Naive thymus-derived CD4-positive, alpha-beta T cell (primary cell): ENCODE measurements around the gene LIMS4. TPM values are rescaled to one million over a fixed set of nuclear protein-coding genes. Genes with fewer than 3 reads are reported as not detected.
"Not testable (repeated sequence)": the region's sequence is repeated elsewhere in the genome, so short reads cannot be mapped to it uniquely, and the experiment has no call there.

ENCODE experiments used
- ATAC-seq: fragments of 150-1000 bp; cut with Tn5 transposase; 2 replicates; pipeline ENCODE4 v1.10.0; 2021; ENCODE audit warnings: mild to moderate bottlenecking, moderate library complexity
- CTCF ChIA-PET: fragments of 350-600 bp; sonication (Branson Sonifier 250); formaldehyde crosslinking; loops from one replicate; lab custom pipeline; 2021; ENCODE audit warnings: antibody characterized with exemption; lab: Charles Lee
- POLR2A ChIA-PET: fragments of 350-600 bp; sonication (Branson Sonifier 250); formaldehyde crosslinking; loops from one replicate; lab custom pipeline; 2021; ENCODE audit warnings: antibody characterized with exemption, inconsistent platforms; lab: Charles Lee
- DNase-seq, 9 donors: peaks; one replicate each; pipeline versions ENCODE4 v3.0.0 to v3.0.0-alpha.2; 2020 to 2022; ENCODE audit warnings: mixed read lengths in 1 of 9
- H3K27ac ChIP-seq: one replicate; pipeline ENCODE4 v1.7.0; 2013; ENCODE audit warnings: mild to moderate bottlenecking, low read depth, low read length, moderate library complexity
- H3K27me3 ChIP-seq, 2 donors: one replicate each; pipeline ENCODE4 v1.7.0; 2013; ENCODE audit warnings: low read length in 2 of 2, mild to moderate bottlenecking in 2 of 2, moderate library complexity in 2 of 2; ENCODE audit not compliant: control insufficient read depth in 2 of 2, insufficient read depth in 2 of 2
- H3K36me3 ChIP-seq, 3 experiments: 1 replicate in 2 of 3; 2 replicates in 1 of 3; pipeline ENCODE4 v1.7.0; 2013; ENCODE audit warnings: low read length in 3 of 3, mild to moderate bottlenecking in 3 of 3, moderate library complexity in 1 of 3; ENCODE audit not compliant: insufficient read depth in 3 of 3, control insufficient read depth in 2 of 3
- H3K4me1 ChIP-seq, 2 donors: one replicate each; pipeline ENCODE4 v1.7.0; 2013; ENCODE audit warnings: low read length in 2 of 2, mild to moderate bottlenecking in 2 of 2, moderate library complexity in 1 of 2; ENCODE audit not compliant: control insufficient read depth in 2 of 2, insufficient read depth in 2 of 2
- H3K4me3 ChIP-seq: 2 replicates; pipeline ENCODE4 v1.7.0; 2013; ENCODE audit warnings: mild to moderate bottlenecking, low read length
- H3K9me3 ChIP-seq, 3 experiments: 1 replicate in 2 of 3; 2 replicates in 1 of 3; pipeline ENCODE4 v1.7.0; 2013; ENCODE audit warnings: low read length in 3 of 3; ENCODE audit not compliant: control insufficient read depth in 2 of 3
- H3K27ac Mint-ChIP-seq, 9 donors: one replicate each; pipeline ENCODE4 v1.8.0; 2020 to 2022; ENCODE audit warnings: mixed read lengths in 9 of 9, mild to moderate bottlenecking in 8 of 9, moderate library complexity in 5 of 9, inconsistent platforms in 2 of 9
- H3K27me3 Mint-ChIP-seq, 5 donors: one replicate each; pipeline ENCODE4 v1.8.0; 2021 to 2022; ENCODE audit warnings: mixed read lengths in 5 of 5, mild to moderate bottlenecking in 1 of 5
- H3K36me3 Mint-ChIP-seq, 5 donors: one replicate each; pipeline ENCODE4 v1.8.0; 2020 to 2022; ENCODE audit warnings: mixed read lengths in 5 of 5, mild to moderate bottlenecking in 3 of 5, inconsistent platforms in 1 of 5
- H3K4me1 Mint-ChIP-seq, 7 donors: one replicate each; pipeline ENCODE4 v1.8.0; 2020 to 2022; ENCODE audit warnings: mixed read lengths in 7 of 7, mild to moderate bottlenecking in 3 of 7, inconsistent platforms in 1 of 7
- H3K4me3 Mint-ChIP-seq, 10 donors: one replicate each; pipeline ENCODE4 v1.8.0; 2020 to 2022; ENCODE audit warnings: mild to moderate bottlenecking in 10 of 10, mixed read lengths in 10 of 10, moderate library complexity in 6 of 10, inconsistent platforms in 2 of 10
- H3K9me3 Mint-ChIP-seq, 11 donors: one replicate each; pipeline ENCODE4 v1.8.0; 2020 to 2022; ENCODE audit warnings: mixed read lengths in 11 of 11, mild to moderate bottlenecking in 4 of 11, inconsistent platforms in 1 of 11, moderate library complexity in 1 of 11
- intact Hi-C, 2 donors: fragments of 100-400 bp; cut with micrococcal nuclease; formaldehyde crosslinking; loops; one replicate each; pipeline ENCODE4 v1.15.1; 2023
- polyA plus RNA-seq, 2 donors: library from polyadenylated mRNA; unstranded; fragments of 300-500 nt; fragmentation: Illumina TruSeq; gene quantifications; one replicate each; pipeline ENCODE4 v1.2.3, GENCODE V29; 2021
- total RNA-seq, 6 experiments: library from RNA in 5 of 6; stranded (reverse) in 5 of 6; gene quantifications; 1 replicate in 5 of 6; 2 replicates in 1 of 6; pipeline ENCODE4 v1.2.3 and lab custom pipeline; 2021 to 2026

LIMS4 gene
- total and polyA plus RNA-seq, 7 experiments from 2014 or later = 0.19 to 2.6 (median 1.1) TPM

GRCh38 chr2:110480084-110480483 is 7.5 kb upstream of the LIMS4 start:
- H3K4me1 ChIP-seq, intact Hi-C loops, H3K27ac Mint-ChIP-seq, H3K9me3 ChIP-seq, CTCF ChIA-PET, H3K9me3 Mint-ChIP-seq, H3K27me3 ChIP-seq, H3K4me1 Mint-ChIP-seq, ATAC-seq, H3K27me3 Mint-ChIP-seq, H3K4me3 Mint-ChIP-seq, H3K27ac ChIP-seq, H3K4me3 ChIP-seq, H3K36me3 ChIP-seq, H3K36me3 Mint-ChIP-seq, POLR2A ChIA-PET, DNase-seq: not testable (repeated sequence)

DNA sequence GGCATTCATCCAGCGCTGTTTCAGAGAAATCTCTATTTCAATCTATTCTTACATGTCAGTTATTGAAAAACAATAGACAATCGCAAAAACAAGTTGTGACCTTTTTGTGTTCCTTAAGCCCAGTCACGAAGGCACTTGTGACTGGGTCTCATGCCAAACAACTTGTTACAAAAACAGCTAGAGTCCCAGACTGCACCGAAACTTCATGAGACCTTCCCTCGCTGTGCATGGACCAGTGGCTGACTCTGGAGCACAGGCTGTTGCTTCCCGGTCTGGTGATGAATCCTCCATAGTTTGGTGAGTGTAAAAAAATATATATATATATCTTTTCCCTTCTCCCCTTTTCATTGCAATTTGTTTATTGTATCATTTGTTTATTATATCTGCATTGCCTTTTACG is 4.8 kb upstream of the LIMS4 start:
- H3K4me3 ChIP-seq, H3K36me3 ChIP-seq, H3K27me3 Mint-ChIP-seq, H3K4me1 Mint-ChIP-seq, DNase-seq, intact Hi-C loops, H3K27ac ChIP-seq, H3K27ac Mint-ChIP-seq, H3K9me3 ChIP-seq, H3K4me1 ChIP-seq, CTCF ChIA-PET, POLR2A ChIA-PET, H3K27me3 ChIP-seq, ATAC-seq, H3K4me3 Mint-ChIP-seq, H3K9me3 Mint-ChIP-seq, H3K36me3 Mint-ChIP-seq: not testable (repeated sequence)

GRCh38 chr2:110476952-110477351 is 4.3 kb upstream of the LIMS4 start:
- H3K27me3 ChIP-seq, H3K27ac ChIP-seq, H3K4me3 ChIP-seq, CTCF ChIA-PET, ATAC-seq, H3K9me3 ChIP-seq, intact Hi-C loops, H3K27ac Mint-ChIP-seq, H3K4me1 Mint-ChIP-seq, H3K27me3 Mint-ChIP-seq, H3K9me3 Mint-ChIP-seq, H3K4me3 Mint-ChIP-seq, H3K4me1 ChIP-seq, H3K36me3 Mint-ChIP-seq, DNase-seq, POLR2A ChIA-PET, H3K36me3 ChIP-seq: not testable (repeated sequence)

GRCh38 chr2:110475627-110476359 is 3.2 kb upstream of the LIMS4 start:
- H3K9me3 Mint-ChIP-seq, intact Hi-C loops, POLR2A ChIA-PET, H3K9me3 ChIP-seq, H3K4me1 ChIP-seq, H3K27me3 Mint-ChIP-seq, DNase-seq, H3K4me3 ChIP-seq, H3K36me3 Mint-ChIP-seq, H3K36me3 ChIP-seq, H3K27ac ChIP-seq, H3K27me3 ChIP-seq, H3K27ac Mint-ChIP-seq, CTCF ChIA-PET, H3K4me3 Mint-ChIP-seq, H3K4me1 Mint-ChIP-seq: not testable (repeated sequence)
- ATAC-seq = peak; percentile 46

DNA sequence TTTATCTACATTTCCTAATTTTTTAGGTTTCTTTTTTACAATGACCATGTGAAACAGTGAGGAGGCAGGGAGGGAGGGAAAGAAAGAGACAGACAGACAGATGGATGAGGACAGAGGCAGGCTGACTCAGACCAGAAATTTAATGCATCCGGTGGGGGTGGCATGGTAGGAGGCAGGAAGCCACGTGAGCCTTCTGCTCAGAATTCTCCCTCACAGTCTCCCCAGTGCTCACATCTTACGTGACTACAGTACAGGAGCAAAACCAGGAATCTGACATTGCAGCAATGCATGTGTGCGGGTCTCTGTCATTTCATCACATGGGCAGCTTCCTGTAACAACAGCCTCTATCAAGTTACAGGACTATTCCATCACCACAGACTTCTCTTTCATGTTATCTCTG is 2.3 kb upstream of the LIMS4 start:
- H3K36me3 ChIP-seq, H3K27ac ChIP-seq, H3K27me3 ChIP-seq, CTCF ChIA-PET, intact Hi-C loops, H3K9me3 Mint-ChIP-seq, H3K9me3 ChIP-seq, H3K36me3 Mint-ChIP-seq, H3K4me1 Mint-ChIP-seq, H3K4me3 Mint-ChIP-seq, DNase-seq, H3K4me1 ChIP-seq, H3K27me3 Mint-ChIP-seq, H3K27ac Mint-ChIP-seq, POLR2A ChIA-PET, H3K4me3 ChIP-seq: not testable (repeated sequence)
- peak; percentile 88 for ATAC-seq

GRCh38 chr2:110473059-110473358 is 393 bp upstream of the LIMS4 start:
- DNase-seq, H3K9me3 ChIP-seq, intact Hi-C loops, H3K27me3 Mint-ChIP-seq, H3K27ac ChIP-seq, H3K4me3 Mint-ChIP-seq, ATAC-seq, H3K27me3 ChIP-seq, H3K9me3 Mint-ChIP-seq, H3K36me3 ChIP-seq, H3K4me1 Mint-ChIP-seq, H3K27ac Mint-ChIP-seq, POLR2A ChIA-PET, H3K4me1 ChIP-seq, CTCF ChIA-PET, H3K4me3 ChIP-seq, H3K36me3 Mint-ChIP-seq: not testable (repeated sequence)

DNA sequence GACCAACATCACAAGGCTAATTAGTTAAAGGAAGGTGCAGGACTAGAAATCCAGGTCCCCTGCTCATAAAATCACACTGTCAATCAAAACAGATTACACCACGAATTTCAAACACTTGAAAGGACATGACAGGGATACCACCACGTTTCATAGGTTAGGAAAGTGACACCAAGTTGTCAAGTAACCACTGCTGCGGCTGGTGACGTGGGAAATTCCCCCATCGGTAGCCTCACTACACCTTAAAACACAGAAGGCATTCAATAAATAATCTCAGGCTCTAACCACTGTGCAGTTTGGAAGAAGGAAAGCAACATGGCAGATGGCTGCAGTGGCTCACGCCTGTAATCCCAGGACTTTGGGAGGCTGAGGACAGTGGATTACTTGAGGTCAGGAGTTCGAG is 3.7 kb downstream of the LIMS4 start:
- H3K27ac Mint-ChIP-seq, H3K36me3 ChIP-seq, H3K4me1 Mint-ChIP-seq, CTCF ChIA-PET, H3K27me3 Mint-ChIP-seq, H3K27me3 ChIP-seq, H3K36me3 Mint-ChIP-seq, ATAC-seq, H3K4me1 ChIP-seq, intact Hi-C loops, H3K27ac ChIP-seq, POLR2A ChIA-PET, H3K4me3 Mint-ChIP-seq, H3K9me3 ChIP-seq, H3K4me3 ChIP-seq, DNase-seq, H3K9me3 Mint-ChIP-seq: not testable (repeated sequence)
